ENCODE results near the gene CEACAM6. TPM values are rescaled to one million over a fixed set of nuclear protein-coding genes. Genes with fewer than 3 reads are reported as not detected.

CEACAM6 gene
- polyA plus RNA-seq, 2 of the 4 experiments (the other 2 are of a cell fraction), result 0.97 to 17.7 TPM

DNA sequence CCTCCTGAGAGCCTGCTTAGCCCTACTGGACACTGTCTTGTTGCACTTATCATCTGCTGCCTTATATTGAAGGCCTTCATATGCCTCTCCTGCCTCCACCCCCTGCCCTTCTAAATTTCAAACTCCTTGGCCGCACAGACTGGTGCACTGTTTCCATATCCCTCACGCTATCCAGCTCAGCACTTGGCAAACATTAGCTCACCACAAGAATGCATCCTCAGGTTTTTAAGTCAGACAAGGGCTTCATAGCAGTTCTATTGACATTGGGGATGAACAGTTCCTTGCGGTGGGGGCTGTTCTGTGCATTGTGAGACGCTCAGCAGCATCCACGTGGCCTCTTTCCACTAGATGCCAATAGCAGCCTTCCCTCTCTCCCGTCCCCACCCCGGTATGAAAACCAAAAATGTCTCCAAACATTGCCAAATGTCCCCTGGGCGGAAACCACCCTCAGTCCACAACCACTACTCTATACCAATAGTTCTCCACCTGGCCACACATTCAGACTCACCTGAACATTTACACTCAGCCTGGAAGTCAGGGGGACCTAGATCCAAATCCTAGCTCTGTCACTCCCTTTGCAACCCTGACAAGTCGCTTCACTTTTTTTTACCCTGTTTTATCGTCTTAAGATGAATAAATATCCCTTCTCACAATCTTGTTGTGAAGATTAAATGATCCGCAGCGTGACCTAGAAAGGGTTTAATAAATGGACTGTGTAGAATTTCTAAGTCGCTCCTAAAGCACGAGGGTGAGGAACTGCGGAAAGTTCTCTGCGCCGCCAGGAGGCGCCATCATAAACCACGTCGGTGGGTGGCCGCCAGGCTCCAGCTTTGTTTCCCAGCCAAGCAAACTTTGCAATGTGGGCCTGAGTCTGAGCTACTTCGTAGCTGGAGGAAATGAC, 37.4 kb downstream of the CEACAM6 start:
- ChIA-PET POLR2A (no interaction called here), CTCF (interaction anchor here (0.6 to 19.4 kb wide), 45 partner anchors 11 to 673 kb away, joined by 3 to 428 read pairs (median 4); partner anchors contain the start of genes CEACAM6 and RPS19)
- Histone ChIP-seq H3K4me1 (0 out of 3 replicates have a peak, but pooled peaks cover 6% of the 10 kb centered on the region), H3K4me3 (no peak overlapping the region), H3K9me3 (no peaks in the 10 kb centered on the region), H3K27ac (no peak overlapping the region), H3K4me2 (no peak overlapping the region)
- WGBS (ENCODE audit: missing lambda C conversion rate), result 12% methylated on average over 22 of the region's 22 CpGs
- ATAC-seq (peak; percentile 55 to 79), FAIRE-seq (peak; percentile 32), DNase-seq (ENCODE audit: low read depth in 1 of 2, low spot score in 1 of 2) (peak; percentile 81 to 91)
- TF ChIP-seq FOSL2 (IDR thresholded peaks at IDR 0.05) (no peak), FOSL2 (CRISPR knock-in tag; IDR thresholded peaks at IDR 0.05) (no peak), HEYL (CRISPR knock-in tag; IDR thresholded peaks at IDR 0.05) (no peak), JUN (IDR thresholded peaks at IDR 0.05) (no peak), TFCP2L1 (CRISPR knock-in tag; IDR thresholded peaks at IDR 0.05) (no peak), TP53 (CRISPR knock-in tag; IDR thresholded peaks at IDR 0.05) (no peak), ZNF302 (CRISPR knock-in tag; IDR thresholded peaks at IDR 0.05) (peak; percentile 28; the same call in 1 of the 2 replicates), NFE2L2 (conservative IDR thresholded peaks at IDR 0.05; ENCODE audit: low read length) (no peak), RAD21 (conservative IDR thresholded peaks at IDR 0.05 in 1 of 2, IDR thresholded peaks at IDR 0.05 in 1 of 2) (peak; percentile 60 to 63), MAZ (IDR thresholded peaks at IDR 0.05; ENCODE audit: borderline replicate concordance, low read depth, low read length) (no peak), HOXB5 (CRISPR knock-in tag; IDR thresholded peaks at IDR 0.05) (no peak), CHD4 (IDR thresholded peaks at IDR 0.05; ENCODE audit: borderline replicate concordance) (no peak), SMC3 (IDR thresholded peaks at IDR 0.05) (peak; percentile 84), HDAC2 (IDR thresholded peaks at IDR 0.05) (no peak)
- TF ChIP-seq, protein P1, sequence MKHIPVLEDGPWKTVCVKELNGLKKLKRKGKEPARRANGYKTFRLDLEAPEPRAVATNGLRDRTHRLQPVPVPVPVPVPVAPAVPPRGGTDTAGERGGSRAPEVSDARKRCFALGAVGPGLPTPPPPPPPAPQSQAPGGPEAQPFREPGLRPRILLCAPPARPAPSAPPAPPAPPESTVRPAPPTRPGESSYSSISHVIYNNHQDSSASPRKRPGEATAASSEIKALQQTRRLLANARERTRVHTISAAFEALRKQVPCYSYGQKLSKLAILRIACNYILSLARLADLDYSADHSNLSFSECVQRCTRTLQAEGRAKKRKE (CRISPR knock-in tag; IDR thresholded peaks at IDR 0.05; ENCODE audit: low read depth), result 0 out of 2 replicates have a peak, but pooled peaks have one; percentile 19
- TF ChIP-seq, protein P2, sequence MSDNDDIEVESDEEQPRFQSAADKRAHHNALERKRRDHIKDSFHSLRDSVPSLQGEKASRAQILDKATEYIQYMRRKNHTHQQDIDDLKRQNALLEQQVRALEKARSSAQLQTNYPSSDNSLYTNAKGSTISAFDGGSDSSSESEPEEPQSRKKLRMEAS (IDR thresholded peaks at IDR 0.05), result peak; percentile 48; the same call in 1 of the 2 replicates
- TF ChIP-seq, protein P3, sequence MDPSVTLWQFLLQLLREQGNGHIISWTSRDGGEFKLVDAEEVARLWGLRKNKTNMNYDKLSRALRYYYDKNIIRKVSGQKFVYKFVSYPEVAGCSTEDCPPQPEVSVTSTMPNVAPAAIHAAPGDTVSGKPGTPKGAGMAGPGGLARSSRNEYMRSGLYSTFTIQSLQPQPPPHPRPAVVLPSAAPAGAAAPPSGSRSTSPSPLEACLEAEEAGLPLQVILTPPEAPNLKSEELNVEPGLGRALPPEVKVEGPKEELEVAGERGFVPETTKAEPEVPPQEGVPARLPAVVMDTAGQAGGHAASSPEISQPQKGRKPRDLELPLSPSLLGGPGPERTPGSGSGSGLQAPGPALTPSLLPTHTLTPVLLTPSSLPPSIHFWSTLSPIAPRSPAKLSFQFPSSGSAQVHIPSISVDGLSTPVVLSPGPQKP (IDR thresholded peaks at IDR 0.05; ENCODE audit: low read depth, low read length), result no peak
- TF ChIP-seq, protein P4, sequence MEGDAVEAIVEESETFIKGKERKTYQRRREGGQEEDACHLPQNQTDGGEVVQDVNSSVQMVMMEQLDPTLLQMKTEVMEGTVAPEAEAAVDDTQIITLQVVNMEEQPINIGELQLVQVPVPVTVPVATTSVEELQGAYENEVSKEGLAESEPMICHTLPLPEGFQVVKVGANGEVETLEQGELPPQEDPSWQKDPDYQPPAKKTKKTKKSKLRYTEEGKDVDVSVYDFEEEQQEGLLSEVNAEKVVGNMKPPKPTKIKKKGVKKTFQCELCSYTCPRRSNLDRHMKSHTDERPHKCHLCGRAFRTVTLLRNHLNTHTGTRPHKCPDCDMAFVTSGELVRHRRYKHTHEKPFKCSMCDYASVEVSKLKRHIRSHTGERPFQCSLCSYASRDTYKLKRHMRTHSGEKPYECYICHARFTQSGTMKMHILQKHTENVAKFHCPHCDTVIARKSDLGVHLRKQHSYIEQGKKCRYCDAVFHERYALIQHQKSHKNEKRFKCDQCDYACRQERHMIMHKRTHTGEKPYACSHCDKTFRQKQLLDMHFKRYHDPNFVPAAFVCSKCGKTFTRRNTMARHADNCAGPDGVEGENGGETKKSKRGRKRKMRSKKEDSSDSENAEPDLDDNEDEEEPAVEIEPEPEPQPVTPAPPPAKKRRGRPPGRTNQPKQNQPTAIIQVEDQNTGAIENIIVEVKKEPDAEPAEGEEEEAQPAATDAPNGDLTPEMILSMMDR (IDR thresholded peaks at IDR 0.05), result peak; percentile 94
- TF ChIP-seq, protein P5, sequence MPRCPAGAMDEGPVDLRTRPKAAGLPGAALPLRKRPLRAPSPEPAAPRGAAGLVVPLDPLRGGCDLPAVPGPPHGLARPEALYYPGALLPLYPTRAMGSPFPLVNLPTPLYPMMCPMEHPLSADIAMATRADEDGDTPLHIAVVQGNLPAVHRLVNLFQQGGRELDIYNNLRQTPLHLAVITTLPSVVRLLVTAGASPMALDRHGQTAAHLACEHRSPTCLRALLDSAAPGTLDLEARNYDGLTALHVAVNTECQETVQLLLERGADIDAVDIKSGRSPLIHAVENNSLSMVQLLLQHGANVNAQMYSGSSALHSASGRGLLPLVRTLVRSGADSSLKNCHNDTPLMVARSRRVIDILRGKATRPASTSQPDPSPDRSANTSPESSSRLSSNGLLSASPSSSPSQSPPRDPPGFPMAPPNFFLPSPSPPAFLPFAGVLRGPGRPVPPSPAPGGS (IDR thresholded peaks at IDR 0.05), result no peak

DNA sequence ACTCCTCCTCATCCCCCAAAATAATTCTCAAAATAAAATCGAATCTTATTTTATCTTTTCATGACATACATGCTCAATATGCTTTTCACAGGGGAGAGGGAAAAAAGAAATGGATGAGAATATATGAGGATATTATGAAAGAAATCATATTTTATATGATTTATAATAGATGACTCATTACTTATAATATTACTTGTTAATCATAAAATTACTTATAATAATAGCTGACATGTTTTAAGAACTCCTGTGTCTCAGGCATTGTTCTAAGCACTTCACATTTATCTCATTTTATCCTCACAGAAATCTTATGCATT, 38.0 kb downstream of the CEACAM6 start:
- H3K27ac ChIP-seq, result no peak overlapping the region
- no peaks in the 10 kb centered on the region for H3K9me3 ChIP-seq
- FAIRE-seq (no peak), DNase-seq (ENCODE audit: low read depth in 1 of 2, low spot score in 1 of 2) (no peak), ATAC-seq (no peak)
- TF ChIP-seq HOXB13 (CRISPR knock-in tag; IDR thresholded peaks at IDR 0.05; ENCODE audit: low read depth) (no peak), POLR2A (IDR thresholded peaks at IDR 0.05; ENCODE audit: low read length) (no peak), FOSL2 (IDR thresholded peaks at IDR 0.05) (no peak), FOSL2 (CRISPR knock-in tag; IDR thresholded peaks at IDR 0.05) (peak; percentile 55; the same call in 1 of the 2 replicates), MAFK (IDR thresholded peaks at IDR 0.05; ENCODE audit: partially characterized antibody) (no peak)
- no peak overlapping the region for H3K4me2 ChIP-seq
- POLR2A ChIA-PET, result no interaction called here
- no peak overlapping the region for H3K4me3 ChIP-seq
- 0 out of 3 replicates have a peak, but pooled peaks cover 6% of the 10 kb centered on the region for H3K4me1 ChIP-seq
- 0% methylated on average over 1 of the region's 1 CpG for WGBS (ENCODE audit: missing lambda C conversion rate)
- CTCF ChIA-PET, result interaction anchor here (0.6 to 19.4 kb wide), 36 partner anchors 11 to 344 kb away, joined by 3 to 428 read pairs (median 5); partner anchors contain the start of genes CEACAM6 and RPS19
